Measurements from ENCODE around the gene CCDC97. TPM values are rescaled to one million over a fixed set of nuclear protein-coding genes. Genes with fewer than 3 reads are reported as not detected.

CCDC97 gene
- total and polyA plus RNA-seq, 2 of the 8 experiments (the other 6 are each of a cell fraction or from before 2014, with no cell fraction given) = 19.8 to 27.1 TPM

DNA sequence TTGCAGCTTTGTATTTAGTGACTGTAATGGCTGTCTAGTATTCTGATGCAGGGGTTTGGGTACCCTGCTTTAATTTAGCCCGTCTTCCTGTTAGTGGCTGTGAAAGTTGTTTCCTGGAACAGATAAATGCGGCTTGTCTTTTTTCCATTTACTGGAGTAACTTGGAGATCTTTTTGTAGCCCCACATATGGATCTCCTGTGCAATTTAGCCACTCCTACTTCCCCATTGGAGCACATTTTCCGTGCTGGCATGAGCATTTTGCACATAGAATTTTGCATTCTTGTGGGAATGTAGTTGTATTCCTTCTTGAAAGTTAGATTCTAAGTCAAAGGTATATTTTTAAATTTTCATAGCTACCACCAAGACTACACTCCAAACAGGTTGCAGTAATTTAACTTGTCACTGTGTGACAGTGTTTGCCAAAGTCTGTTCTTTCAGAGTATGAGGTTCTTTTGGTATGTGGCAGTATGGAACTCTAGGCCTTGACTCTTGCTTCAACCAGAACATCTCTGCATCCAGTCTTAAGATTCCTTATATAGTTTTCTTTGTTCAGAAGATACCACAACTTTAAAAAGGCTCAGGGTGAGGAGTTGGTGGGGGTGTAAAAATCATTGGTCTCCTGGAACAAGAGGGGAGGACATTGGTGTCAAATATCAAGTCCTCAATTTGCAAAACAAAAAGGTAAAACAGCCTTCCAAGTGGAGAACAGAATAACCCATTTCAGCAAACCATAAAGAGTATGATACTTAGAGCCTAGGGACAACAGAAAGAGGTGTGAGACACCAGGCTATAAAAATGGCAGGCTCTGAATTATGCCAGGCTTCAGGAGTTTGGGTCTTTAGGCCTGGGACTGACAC lies 21.1 kb upstream of the CCDC97 start:
- no peak overlapping the region for H2AFZ ChIP-seq (ENCODE audit: low read length)
- no peak overlapping the region for H3K23ac ChIP-seq (ENCODE audit: insufficient read length)
- H4K20me1 ChIP-seq (replicated peaks in 1 of 2; ENCODE audit: control insufficient read depth in 1 of 2, insufficient read depth in 2 of 2, low read length in 2 of 2) = peaks cover 0 to 5% of the 10 kb centered on the region in 2 experiments
- peak overlapping the region in 1 of 4 experiments; percentile 24; a peak in 1 of 8 replicates for H3K4me3 ChIP-seq (ENCODE audit: extremely low read depth in 1 of 4, insufficient read depth in 2 of 4, low read depth in 3 of 4, low read length in 4 of 4)
- no peak overlapping the region for H4K91ac ChIP-seq (replicated peaks; ENCODE audit: insufficient read length, low read length)
- DNase-seq (ENCODE audit: low read depth in 1 of 2, low spot score in 2 of 2) (no peak), FAIRE-seq (peak; percentile 71)
- no peak overlapping the region for H3K56ac ChIP-seq (replicated peaks; ENCODE audit: insufficient read length, low read depth, low read length)
- no peak overlapping the region for H4K5ac ChIP-seq (ENCODE audit: insufficient read length, low read depth, low read length)
- H3K4ac ChIP-seq (replicated peaks; ENCODE audit: insufficient read length, low read depth, low read length) = no peak overlapping the region
- H3K9ac ChIP-seq (replicated peaks in 1 of 4; ENCODE audit: extremely low read depth in 1 of 4, low read depth in 3 of 4, low read length in 3 of 4) = no peak overlapping the region
- no peak overlapping the region for H2BK5ac ChIP-seq (ENCODE audit: low read depth, low read length)
- H2BK120ac ChIP-seq (replicated peaks; ENCODE audit: low read depth, low read length) = no peak overlapping the region
- no peaks in the 10 kb centered on the region for H3K23me2 ChIP-seq (ENCODE audit: low read depth, low read length)
- no peak overlapping the region for H2BK20ac ChIP-seq (ENCODE audit: low read length)
- WGBS, 2 experiments (ENCODE audit: extremely low coverage in 1 of 2, insufficient coverage in 1 of 2, insufficient read length in 1 of 2, insufficient replicate concordance in 2 of 2, low coverage in 1 of 2, low lambda C conversion rate in 2 of 2, missing lambda C conversion rate in 1 of 2) = 81% methylated on average over 3 of the region's 3 CpGs; no CpG with 5 or more reads in 1 of the 2 experiments
- H3K27ac ChIP-seq (ENCODE audit: low read depth, low read length) = no peak overlapping the region
- no peak overlapping the region for H2BK12ac ChIP-seq (ENCODE audit: low read depth, low read length)
- peak overlapping the region; percentile 0 to 34; a peak in 1 of 4 replicates for H3K4me2 ChIP-seq (ENCODE audit: insufficient read depth in 1 of 2, low read depth in 2 of 2, low read length in 2 of 2)
- CTCF ChIA-PET (ENCODE audit: partially characterized antibody) = interaction anchor here (0.6 to 5.2 kb wide), 4 partner anchors 15 to 146 kb away, joined by 3 to 15 read pairs (median 4); no protein-coding TSS in a partner anchor
- no peaks in the 10 kb centered on the region for H3K9me3 ChIP-seq (ENCODE audit: insufficient read depth in 2 of 2, low read depth in 1 of 2, low read length in 1 of 2)
- H3K18ac ChIP-seq (ENCODE audit: extremely low read depth, low read length) = no peak overlapping the region; the same call in 1 of the 2 replicates
- H3K36me3 ChIP-seq (ENCODE audit: control insufficient read depth in 2 of 4, insufficient read depth in 4 of 4, low read length in 3 of 4) = peaks cover 42 to 86% (median 70%) of the 10 kb centered on the region in 4 experiments
- no peak overlapping the region for H4K8ac ChIP-seq (ENCODE audit: extremely low read depth, insufficient read depth, low read length)
- no peak overlapping the region for H2BK15ac ChIP-seq (ENCODE audit: low read length)
- peaks cover 0 to 12% of the 10 kb centered on the region in 2 experiments; a peak in 1 of 4 replicates for H3K79me2 ChIP-seq (ENCODE audit: control insufficient read depth in 1 of 2, insufficient read depth in 2 of 2, low read length in 2 of 2)
- peaks cover 0 to 3% (median 1%) of the 10 kb centered on the region in 4 experiments; a peak in 2 of 7 replicates for H3K4me1 ChIP-seq (replicated peaks in 1 of 4; ENCODE audit: control insufficient read depth in 3 of 4, insufficient read depth in 4 of 4, low read length in 3 of 4)
- no peak for TF ChIP-seq KDM5A (IDR thresholded peaks at IDR 0.05; ENCODE audit: low read length)
- H3K79me1 ChIP-seq (ENCODE audit: low read depth, low read length) = peaks cover 3% of the 10 kb centered on the region; the same call in 1 of the 2 replicates
- no peak overlapping the region for H2AK5ac ChIP-seq (ENCODE audit: low read depth, low read length)
- no peak overlapping the region for H3K14ac ChIP-seq (ENCODE audit: insufficient read length)
- H3K27me3 ChIP-seq (replicated peaks in 1 of 4; ENCODE audit: control insufficient read depth in 3 of 4, extremely low read depth in 1 of 4, insufficient read depth in 3 of 4, low read length in 3 of 4) = no peaks in the 10 kb centered on the region
- POLR2A ChIA-PET (ENCODE audit: partially characterized antibody) = interaction anchor here (1.1 to 38.6 kb wide), 6 partner anchors 9 to 37 kb away, joined by 3 to 579 read pairs (median 4); partner anchors contain the start of gene CCDC97

Data from H1 (cell line).